ENCODE data around the gene ARHGAP15.

DNA sequence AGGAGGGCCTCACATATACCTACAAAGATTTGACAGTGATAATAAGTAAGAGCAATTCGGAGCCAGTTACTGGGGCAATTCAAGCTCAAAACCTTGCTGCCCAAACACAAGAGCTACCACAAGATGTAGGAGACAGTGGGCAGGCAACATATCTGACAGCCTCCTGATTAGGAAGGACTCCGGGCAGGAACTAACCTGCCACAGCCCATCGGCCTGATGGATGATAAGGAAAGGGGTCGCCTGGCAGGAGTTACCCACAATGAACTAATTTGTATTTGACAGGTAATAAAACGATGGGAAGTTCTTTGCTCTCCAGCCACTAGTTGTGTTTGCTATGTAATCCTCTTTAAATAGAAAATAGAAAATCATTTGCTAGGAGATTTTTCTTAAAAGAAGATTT is 100.2 kb downstream of the ARHGAP15 start:
- TF ChIP-seq, protein P1, sequence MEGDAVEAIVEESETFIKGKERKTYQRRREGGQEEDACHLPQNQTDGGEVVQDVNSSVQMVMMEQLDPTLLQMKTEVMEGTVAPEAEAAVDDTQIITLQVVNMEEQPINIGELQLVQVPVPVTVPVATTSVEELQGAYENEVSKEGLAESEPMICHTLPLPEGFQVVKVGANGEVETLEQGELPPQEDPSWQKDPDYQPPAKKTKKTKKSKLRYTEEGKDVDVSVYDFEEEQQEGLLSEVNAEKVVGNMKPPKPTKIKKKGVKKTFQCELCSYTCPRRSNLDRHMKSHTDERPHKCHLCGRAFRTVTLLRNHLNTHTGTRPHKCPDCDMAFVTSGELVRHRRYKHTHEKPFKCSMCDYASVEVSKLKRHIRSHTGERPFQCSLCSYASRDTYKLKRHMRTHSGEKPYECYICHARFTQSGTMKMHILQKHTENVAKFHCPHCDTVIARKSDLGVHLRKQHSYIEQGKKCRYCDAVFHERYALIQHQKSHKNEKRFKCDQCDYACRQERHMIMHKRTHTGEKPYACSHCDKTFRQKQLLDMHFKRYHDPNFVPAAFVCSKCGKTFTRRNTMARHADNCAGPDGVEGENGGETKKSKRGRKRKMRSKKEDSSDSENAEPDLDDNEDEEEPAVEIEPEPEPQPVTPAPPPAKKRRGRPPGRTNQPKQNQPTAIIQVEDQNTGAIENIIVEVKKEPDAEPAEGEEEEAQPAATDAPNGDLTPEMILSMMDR (conservative IDR thresholded peaks at IDR 0.05; ENCODE audit: low read length), result no peak
- TF ChIP-seq EZH2phosphoT487 (IDR thresholded peaks at IDR 0.05; ENCODE audit: borderline replicate concordance, low read depth, low read length), result no peak

Data from OCI-LY7 (cell line).